Measurements from ENCODE around the gene VPS4A.
"Not testable (repeated sequence)": the region's sequence is repeated elsewhere in the genome, so short reads cannot be mapped to it uniquely, and the experiment has no call there.

Gene VPS4A

DNA sequence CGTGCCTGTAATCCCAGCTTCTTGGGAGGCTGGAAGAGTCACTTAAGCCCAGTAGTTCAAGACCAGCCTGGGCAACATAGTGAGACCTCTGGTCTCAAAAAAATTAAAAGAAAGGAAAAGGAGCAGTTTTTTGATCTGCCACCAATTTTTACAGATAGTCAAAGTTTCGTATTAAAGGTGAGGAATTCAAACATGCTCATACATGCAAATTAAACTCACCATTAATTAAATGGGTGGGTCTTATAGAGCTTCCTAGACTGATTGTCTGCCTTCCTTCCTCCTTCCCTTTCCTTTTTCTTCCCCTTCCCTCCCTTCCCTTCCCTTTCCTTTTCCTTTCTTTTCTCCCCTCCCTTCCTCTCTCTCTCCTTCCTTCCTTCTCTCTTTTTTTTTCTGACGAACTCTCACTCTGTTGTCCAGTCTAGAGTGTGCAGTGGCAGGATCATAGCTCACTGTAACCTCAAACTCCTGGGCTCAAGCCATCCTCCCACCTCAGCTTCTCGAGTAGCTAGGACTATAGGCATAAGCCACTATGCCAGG, 36.4 kb upstream of the VPS4A start:
- TF ChIP-seq, protein P1, sequence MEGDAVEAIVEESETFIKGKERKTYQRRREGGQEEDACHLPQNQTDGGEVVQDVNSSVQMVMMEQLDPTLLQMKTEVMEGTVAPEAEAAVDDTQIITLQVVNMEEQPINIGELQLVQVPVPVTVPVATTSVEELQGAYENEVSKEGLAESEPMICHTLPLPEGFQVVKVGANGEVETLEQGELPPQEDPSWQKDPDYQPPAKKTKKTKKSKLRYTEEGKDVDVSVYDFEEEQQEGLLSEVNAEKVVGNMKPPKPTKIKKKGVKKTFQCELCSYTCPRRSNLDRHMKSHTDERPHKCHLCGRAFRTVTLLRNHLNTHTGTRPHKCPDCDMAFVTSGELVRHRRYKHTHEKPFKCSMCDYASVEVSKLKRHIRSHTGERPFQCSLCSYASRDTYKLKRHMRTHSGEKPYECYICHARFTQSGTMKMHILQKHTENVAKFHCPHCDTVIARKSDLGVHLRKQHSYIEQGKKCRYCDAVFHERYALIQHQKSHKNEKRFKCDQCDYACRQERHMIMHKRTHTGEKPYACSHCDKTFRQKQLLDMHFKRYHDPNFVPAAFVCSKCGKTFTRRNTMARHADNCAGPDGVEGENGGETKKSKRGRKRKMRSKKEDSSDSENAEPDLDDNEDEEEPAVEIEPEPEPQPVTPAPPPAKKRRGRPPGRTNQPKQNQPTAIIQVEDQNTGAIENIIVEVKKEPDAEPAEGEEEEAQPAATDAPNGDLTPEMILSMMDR (conservative IDR thresholded peaks at IDR 0.05; ENCODE audit: low read depth, low read length): no peak
- DNase-seq (ENCODE audit: low read depth): no peak
- H3K4me3 ChIP-seq (ENCODE audit: low read length): no peak overlapping the region

DNA sequence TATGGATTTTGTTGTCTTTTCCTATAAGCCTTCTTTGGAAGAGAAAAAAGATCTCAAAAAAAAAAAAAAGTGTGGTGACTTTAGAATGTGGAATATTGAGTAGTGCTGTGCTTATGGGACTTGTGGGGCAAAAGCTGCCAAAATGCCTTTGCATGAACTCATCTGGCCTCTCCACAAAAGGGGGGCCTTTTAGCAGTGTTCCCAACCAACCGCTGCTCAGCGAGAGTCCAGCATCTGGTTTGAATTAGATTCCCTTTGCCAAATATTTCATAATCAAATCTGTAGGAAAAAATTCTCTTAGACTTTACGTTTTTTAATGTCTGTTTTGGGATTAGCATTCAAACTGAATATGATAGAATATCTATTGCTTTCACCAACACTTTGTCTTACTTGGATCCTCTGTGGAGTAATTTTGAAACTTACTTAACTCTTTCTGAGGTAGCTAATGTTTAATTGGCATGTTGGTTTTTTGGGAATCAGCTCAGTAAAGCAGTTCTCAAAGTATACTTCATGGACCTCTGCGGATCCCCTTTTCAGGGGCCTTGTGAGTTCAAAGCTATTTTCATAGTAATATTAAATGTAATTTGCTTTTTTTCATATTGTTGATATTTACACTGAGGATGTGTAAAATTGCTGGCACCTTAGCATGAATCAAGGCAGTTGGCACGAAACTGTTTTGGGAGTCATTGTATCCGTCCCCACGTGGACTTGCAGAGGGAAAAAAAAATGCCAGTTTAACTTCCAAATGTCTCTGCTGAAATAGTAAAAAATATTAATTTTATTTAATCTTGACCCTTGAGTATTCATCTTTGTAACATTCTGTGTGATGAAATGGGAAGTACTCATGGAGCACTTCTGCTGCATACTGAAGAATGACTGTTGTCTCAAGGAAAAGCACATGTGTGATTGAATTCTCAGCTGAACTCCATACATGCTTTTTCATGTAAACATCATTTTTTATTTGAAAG, 34.7 kb upstream of the VPS4A start:
- no peak overlapping the region for H3K4me3 ChIP-seq (ENCODE audit: low read length)
- no peak for DNase-seq (ENCODE audit: low read depth)
- TF ChIP-seq, protein P1 (conservative IDR thresholded peaks at IDR 0.05; ENCODE audit: low read depth, low read length): no peak

GRCh38 chr16:69277413-69277812, 33.7 kb upstream of the VPS4A start:
- TF ChIP-seq, protein P1 (conservative IDR thresholded peaks at IDR 0.05; ENCODE audit: low read depth, low read length): no peak
- no peak overlapping the region for H3K4me3 ChIP-seq (ENCODE audit: low read length)
- no peak for DNase-seq (ENCODE audit: low read depth)

DNA sequence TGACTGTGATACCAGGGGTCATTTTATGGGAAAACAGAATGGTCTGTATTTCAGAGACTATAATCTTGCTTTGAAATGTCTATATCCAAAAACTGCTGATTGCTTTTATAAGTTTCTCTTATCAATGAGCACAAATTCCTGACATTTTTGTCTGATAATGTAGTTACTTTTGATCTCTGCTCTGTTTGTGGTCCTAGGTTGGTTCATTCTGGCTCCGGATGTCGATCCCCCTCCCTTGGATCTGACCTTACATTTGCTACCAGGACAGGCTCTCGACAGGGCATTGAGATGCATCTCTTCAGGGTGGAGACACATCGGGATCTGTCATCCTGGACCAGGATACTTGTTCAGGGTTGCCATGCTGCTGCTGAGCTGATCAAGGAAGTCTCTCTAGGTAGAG, 27.3 kb upstream of the VPS4A start:
- no peak overlapping the region for H3K4me3 ChIP-seq (ENCODE audit: low read length)
- no peak for DNase-seq (ENCODE audit: low read depth)
- TF ChIP-seq, protein P1 (conservative IDR thresholded peaks at IDR 0.05; ENCODE audit: low read depth, low read length): no peak

GRCh38 chr16:69285240-69285639, 25.9 kb upstream of the VPS4A start:
- no peak for DNase-seq (ENCODE audit: low read depth)
- no peak overlapping the region for H3K4me3 ChIP-seq (ENCODE audit: low read length)
- TF ChIP-seq, protein P1 (conservative IDR thresholded peaks at IDR 0.05; ENCODE audit: low read depth, low read length): no peak

DNA sequence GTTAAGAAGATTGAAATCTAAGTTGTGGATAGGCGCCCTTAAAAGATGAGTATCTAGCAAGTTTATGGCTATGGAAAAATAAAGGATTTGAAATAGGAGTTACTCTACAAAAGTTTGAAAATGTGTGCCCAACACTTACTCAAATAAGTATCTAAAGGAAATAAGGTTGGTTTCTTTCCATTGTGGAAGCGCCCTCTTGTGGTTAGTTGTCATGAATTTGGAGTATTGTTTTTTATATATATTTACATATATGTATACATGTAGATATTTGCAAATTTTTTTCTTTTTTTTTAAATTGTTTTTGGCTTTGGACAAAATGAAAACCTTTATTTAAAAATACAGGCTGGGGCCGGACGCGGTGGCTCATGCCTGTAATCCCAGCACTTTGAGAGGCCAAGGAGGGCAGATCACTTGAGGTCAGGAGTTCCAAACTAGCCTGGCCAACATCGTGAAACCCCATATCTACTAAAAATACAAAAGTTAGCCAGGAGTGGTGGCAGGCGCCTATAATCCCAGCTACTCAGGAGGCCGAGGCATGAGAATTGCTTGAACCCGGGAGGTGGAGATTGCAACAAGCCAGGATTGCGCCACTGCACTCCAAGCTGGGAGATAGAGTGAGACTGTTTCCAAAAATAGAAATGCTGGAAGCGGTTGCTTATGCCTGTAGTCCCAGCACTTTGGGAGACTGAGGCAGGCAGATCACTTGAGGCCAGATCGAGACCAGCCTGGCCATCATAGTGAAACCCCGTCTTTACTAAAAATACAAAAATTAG, 24.0 kb upstream of the VPS4A start:
- TF ChIP-seq, protein P1 (conservative IDR thresholded peaks at IDR 0.05; ENCODE audit: low read depth, low read length): peak; percentile 53
- H3K4me3 ChIP-seq (ENCODE audit: low read length): no peak overlapping the region
- no peak for DNase-seq (ENCODE audit: low read depth)

DNA sequence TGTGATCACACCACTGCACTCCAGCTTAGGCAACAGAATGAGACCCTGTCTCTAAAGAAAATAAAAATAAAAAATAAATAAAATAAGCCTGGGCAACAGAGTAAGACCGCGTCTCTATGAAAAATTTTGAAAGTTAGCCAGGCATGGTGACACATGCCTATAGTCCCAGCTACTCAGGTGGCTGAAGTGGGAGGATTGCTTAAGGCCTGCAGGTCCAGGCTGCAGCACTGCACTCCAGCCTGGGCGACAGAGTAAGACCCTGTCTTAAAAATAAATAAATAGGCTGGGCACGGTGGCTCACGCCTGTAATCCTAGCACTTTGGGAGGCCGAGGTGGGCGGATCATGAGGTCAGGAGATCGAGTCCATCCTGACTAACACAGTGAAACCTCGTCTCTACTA, 19.5 kb upstream of the VPS4A start:
- not testable (repeated sequence) for H3K4me3 ChIP-seq (ENCODE audit: low read length); DNase-seq (ENCODE audit: low read depth)

All from retinal pigment epithelial cell (primary cell).